ENCODE measurements around the gene ACER3. TPM values are rescaled to one million over a fixed set of nuclear protein-coding genes. Genes with fewer than 3 reads are reported as not detected.
"Not testable (repeated sequence)": the region's sequence is repeated elsewhere in the genome, so short reads cannot be mapped to it uniquely, and the experiment has no call there.

Gene ACER3
- total RNA-seq, 1 donor from 2014 or later = 17.3 TPM

GRCh38 chr11:77058900-77059299, 198.2 kb downstream of the ACER3 start:
- H3K27ac ChIP-seq (ENCODE audit: low read depth, low read length) = no peak overlapping the region
- H2AFZ ChIP-seq (ENCODE audit: low read depth, low read length) = no peak overlapping the region
- no peak overlapping the region for H3K4me3 ChIP-seq (ENCODE audit: insufficient read depth, low read depth, low read length)
- no peaks in the 10 kb centered on the region for H3K4me1 ChIP-seq (ENCODE audit: insufficient read depth, low read length)
- H3K4me2 ChIP-seq (ENCODE audit: low read length) = no peak overlapping the region
- DNase-seq (ENCODE audit: low read depth) (no peak), FAIRE-seq (no peak)
- TF ChIP-seq EZH2 (IDR thresholded peaks at IDR 0.05; ENCODE audit: insufficient read depth, low read length) (no peak), CTCF (IDR thresholded peaks at IDR 0.05; ENCODE audit: insufficient read depth, low read depth, low read length) (no peak)
- Mint-ChIP-seq H3K4me1 (ENCODE audit: low read depth, unreplicated experiment) (no peaks in the 10 kb centered on the region), H3K9me3 (ENCODE audit: unreplicated experiment) (no peaks in the 10 kb centered on the region), H3K36me3 (ENCODE audit: low read depth, unreplicated experiment) (no peaks in the 10 kb centered on the region), H3K4me3 (ENCODE audit: unreplicated experiment) (no peak overlapping the region), H3K27me3 (ENCODE audit: low read depth, unreplicated experiment) (peaks cover 9% of the 10 kb centered on the region), H3K27ac (ENCODE audit: unreplicated experiment) (no peak overlapping the region)
- H3K9me3 ChIP-seq (ENCODE audit: insufficient read depth, low read depth, low read length) = peaks cover 4% of the 10 kb centered on the region
- no peaks in the 10 kb centered on the region for H3K79me2 ChIP-seq (ENCODE audit: insufficient read depth, low read length)
- no peaks in the 10 kb centered on the region for H4K20me1 ChIP-seq (ENCODE audit: insufficient read depth, low read length)
- H3K36me3 ChIP-seq (ENCODE audit: insufficient read depth, low read length) = no peaks in the 10 kb centered on the region
- H3K27me3 ChIP-seq (ENCODE audit: insufficient read depth, low read length) = peaks cover 6% of the 10 kb centered on the region
- H3K9ac ChIP-seq (ENCODE audit: low read length) = no peak overlapping the region

GRCh38 chr11:77059806-77060205, 199.1 kb downstream of the ACER3 start:
- H3K79me2 ChIP-seq (ENCODE audit: insufficient read depth, low read length) = no peaks in the 10 kb centered on the region
- Mint-ChIP-seq H3K36me3 (ENCODE audit: low read depth, unreplicated experiment) (no peaks in the 10 kb centered on the region), H3K9me3 (ENCODE audit: unreplicated experiment) (no peaks in the 10 kb centered on the region), H3K27ac (ENCODE audit: unreplicated experiment) (no peak overlapping the region), H3K4me1 (ENCODE audit: low read depth, unreplicated experiment) (no peaks in the 10 kb centered on the region), H3K27me3 (ENCODE audit: low read depth, unreplicated experiment) (peaks cover 13% of the 10 kb centered on the region), H3K4me3 (ENCODE audit: unreplicated experiment) (no peak overlapping the region)
- no peak overlapping the region for H3K4me2 ChIP-seq (ENCODE audit: low read length)
- H3K27ac ChIP-seq (ENCODE audit: low read depth, low read length) = no peak overlapping the region
- no peak for TF ChIP-seq CTCF (IDR thresholded peaks at IDR 0.05; ENCODE audit: insufficient read depth, low read depth, low read length)
- no peak for TF ChIP-seq EZH2 (IDR thresholded peaks at IDR 0.05; ENCODE audit: insufficient read depth, low read length)
- no peaks in the 10 kb centered on the region for H4K20me1 ChIP-seq (ENCODE audit: insufficient read depth, low read length)
- H3K9ac ChIP-seq (ENCODE audit: low read length) = no peak overlapping the region
- no peaks in the 10 kb centered on the region for H3K36me3 ChIP-seq (ENCODE audit: insufficient read depth, low read length)
- no peaks in the 10 kb centered on the region for H3K4me1 ChIP-seq (ENCODE audit: insufficient read depth, low read length)
- H2AFZ ChIP-seq (ENCODE audit: low read depth, low read length) = no peak overlapping the region
- FAIRE-seq (no peak), DNase-seq (ENCODE audit: low read depth) (no peak)
- peaks cover 6% of the 10 kb centered on the region for H3K27me3 ChIP-seq (ENCODE audit: insufficient read depth, low read length)
- H3K4me3 ChIP-seq (ENCODE audit: insufficient read depth, low read depth, low read length) = no peak overlapping the region
- H3K9me3 ChIP-seq (ENCODE audit: insufficient read depth, low read depth, low read length) = peaks cover 4% of the 10 kb centered on the region

- no peaks in the 10 kb centered on the region for H3K36me3 Mint-ChIP-seq (ENCODE audit: low read depth, unreplicated experiment)
- Histone ChIP-seq H3K79me2 (ENCODE audit: insufficient read depth, low read length) (no peaks in the 10 kb centered on the region), H3K27ac (ENCODE audit: low read depth, low read length) (no peak overlapping the region), H4K20me1 (ENCODE audit: insufficient read depth, low read length) (no peaks in the 10 kb centered on the region), H3K9ac (ENCODE audit: low read length) (no peak overlapping the region), H2AFZ (ENCODE audit: low read depth, low read length) (no peak overlapping the region), H3K4me1 (ENCODE audit: insufficient read depth, low read length) (no peaks in the 10 kb centered on the region), H3K9me3 (ENCODE audit: insufficient read depth, low read depth, low read length) (peaks cover 4% of the 10 kb centered on the region), H3K36me3 (ENCODE audit: insufficient read depth, low read length) (no peaks in the 10 kb centered on the region), H3K4me2 (ENCODE audit: low read length) (no peak overlapping the region), H3K4me3 (ENCODE audit: insufficient read depth, low read depth, low read length) (no peak overlapping the region), H3K27me3 (ENCODE audit: insufficient read depth, low read length) (peaks cover 6% of the 10 kb centered on the region)
- H3K4me3 Mint-ChIP-seq (ENCODE audit: unreplicated experiment) = no peak overlapping the region
- peaks cover 14% of the 10 kb centered on the region for H3K27me3 Mint-ChIP-seq (ENCODE audit: low read depth, unreplicated experiment)
- H3K9me3 Mint-ChIP-seq (ENCODE audit: unreplicated experiment) = no peaks in the 10 kb centered on the region
- no peak overlapping the region for H3K27ac Mint-ChIP-seq (ENCODE audit: unreplicated experiment)
- FAIRE-seq (no peak), DNase-seq (ENCODE audit: low read depth) (no peak)
- TF ChIP-seq EZH2 (IDR thresholded peaks at IDR 0.05; ENCODE audit: insufficient read depth, low read length) = no peak
- no peak for TF ChIP-seq CTCF (IDR thresholded peaks at IDR 0.05; ENCODE audit: insufficient read depth, low read depth, low read length)
- H3K4me1 Mint-ChIP-seq (ENCODE audit: low read depth, unreplicated experiment) = no peaks in the 10 kb centered on the region
Observed at GRCh38 chr11:77060234-77060633, 199.5 kb downstream of the ACER3 start.

GRCh38 chr11:77061258-77061657, 200.5 kb downstream of the ACER3 start:
- not testable (repeated sequence) for H3K4me3 Mint-ChIP-seq (ENCODE audit: unreplicated experiment); H3K9ac ChIP-seq (ENCODE audit: low read length); H3K36me3 ChIP-seq (ENCODE audit: insufficient read depth, low read length); H3K79me2 ChIP-seq (ENCODE audit: insufficient read depth, low read length); H3K27ac ChIP-seq (ENCODE audit: low read depth, low read length); H3K9me3 Mint-ChIP-seq (ENCODE audit: unreplicated experiment); H3K36me3 Mint-ChIP-seq (ENCODE audit: low read depth, unreplicated experiment); H3K4me1 ChIP-seq (ENCODE audit: insufficient read depth, low read length); H3K27ac Mint-ChIP-seq (ENCODE audit: unreplicated experiment); H3K4me2 ChIP-seq (ENCODE audit: low read length); FAIRE-seq; H3K9me3 ChIP-seq (ENCODE audit: insufficient read depth, low read depth, low read length); H3K4me1 Mint-ChIP-seq (ENCODE audit: low read depth, unreplicated experiment); H2AFZ ChIP-seq (ENCODE audit: low read depth, low read length); H3K4me3 ChIP-seq (ENCODE audit: insufficient read depth, low read depth, low read length); H3K27me3 ChIP-seq (ENCODE audit: insufficient read depth, low read length); H4K20me1 ChIP-seq (ENCODE audit: insufficient read depth, low read length); DNase-seq (ENCODE audit: low read depth)
- peaks cover 14% of the 10 kb centered on the region for H3K27me3 Mint-ChIP-seq (ENCODE audit: low read depth, unreplicated experiment)

All from astrocyte (in vitro differentiated cells and primary cell).